ENCODE measurements around the gene MRPS27.

DNA sequence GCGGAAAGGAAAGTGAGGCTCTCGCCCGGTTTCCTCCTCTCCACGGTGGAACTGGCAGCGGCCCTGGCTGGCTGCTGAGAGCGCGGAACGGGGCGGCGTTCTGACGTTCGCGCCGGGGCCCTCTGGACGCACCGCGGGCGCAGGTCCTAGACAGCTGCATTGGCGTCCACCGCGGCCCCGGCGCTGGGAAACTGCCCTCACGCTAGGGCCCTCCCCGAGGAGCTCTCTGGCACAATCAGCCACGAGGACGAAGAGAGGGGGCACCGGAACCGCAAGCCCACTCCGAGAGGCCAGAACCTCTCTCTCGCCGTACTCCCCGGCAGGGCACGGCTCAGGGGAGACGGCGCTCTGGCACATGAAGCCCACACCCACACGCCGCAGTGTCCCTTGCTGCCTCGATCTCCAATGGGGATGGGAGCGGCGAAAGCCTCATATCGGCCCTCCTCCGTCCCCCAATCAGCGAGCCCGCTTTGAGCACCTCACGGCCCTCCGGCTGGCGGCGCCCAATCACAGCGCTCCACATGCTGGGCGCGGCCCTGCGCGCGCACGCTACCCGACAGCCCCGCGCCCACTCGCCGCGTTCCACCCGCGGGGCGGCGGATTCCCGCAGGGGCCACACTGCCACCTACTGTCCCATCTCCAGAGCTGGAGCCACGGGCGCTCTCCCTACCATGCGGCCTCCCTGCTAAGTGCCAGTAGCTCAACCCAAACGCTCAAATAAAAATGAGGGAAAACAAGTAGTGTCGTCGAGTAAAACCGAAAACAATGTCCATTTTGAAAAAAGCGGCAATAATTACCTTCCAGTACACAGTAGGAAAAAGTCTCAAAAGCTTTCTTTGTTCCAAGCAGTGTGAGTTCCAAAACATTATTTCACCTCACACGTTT is 11.8 kb downstream of the MRPS27 start:
- TF ChIP-seq, protein P1, sequence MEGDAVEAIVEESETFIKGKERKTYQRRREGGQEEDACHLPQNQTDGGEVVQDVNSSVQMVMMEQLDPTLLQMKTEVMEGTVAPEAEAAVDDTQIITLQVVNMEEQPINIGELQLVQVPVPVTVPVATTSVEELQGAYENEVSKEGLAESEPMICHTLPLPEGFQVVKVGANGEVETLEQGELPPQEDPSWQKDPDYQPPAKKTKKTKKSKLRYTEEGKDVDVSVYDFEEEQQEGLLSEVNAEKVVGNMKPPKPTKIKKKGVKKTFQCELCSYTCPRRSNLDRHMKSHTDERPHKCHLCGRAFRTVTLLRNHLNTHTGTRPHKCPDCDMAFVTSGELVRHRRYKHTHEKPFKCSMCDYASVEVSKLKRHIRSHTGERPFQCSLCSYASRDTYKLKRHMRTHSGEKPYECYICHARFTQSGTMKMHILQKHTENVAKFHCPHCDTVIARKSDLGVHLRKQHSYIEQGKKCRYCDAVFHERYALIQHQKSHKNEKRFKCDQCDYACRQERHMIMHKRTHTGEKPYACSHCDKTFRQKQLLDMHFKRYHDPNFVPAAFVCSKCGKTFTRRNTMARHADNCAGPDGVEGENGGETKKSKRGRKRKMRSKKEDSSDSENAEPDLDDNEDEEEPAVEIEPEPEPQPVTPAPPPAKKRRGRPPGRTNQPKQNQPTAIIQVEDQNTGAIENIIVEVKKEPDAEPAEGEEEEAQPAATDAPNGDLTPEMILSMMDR (IDR thresholded peaks at IDR 0.05) = peak; percentile 86 to 97 (median 93)
- TF ChIP-seq POLR2A (IDR thresholded peaks at IDR 0.05) = peak; percentile 83 to 98
